NT2/D1 (cell line): ENCODE results near the gene CD7.

Experiments
- DNase-seq: peaks from one replicate; pipeline ENCODE4 v3.0.0-alpha.2; 2011; ENCODE audit warnings: low read depth, low spot score
- H3K27me3 ChIP-seq: 2 replicates; pipeline ENCODE4 v1.6.0; 2011; ENCODE audit warnings: mild to moderate bottlenecking; ENCODE audit not compliant: insufficient read length, insufficient read depth
- H3K36me3 ChIP-seq: 2 replicates; pipeline ENCODE4 v1.6.1; 2011; ENCODE audit warnings: mild to moderate bottlenecking, low read length, mixed read lengths; ENCODE audit not compliant: insufficient read depth, insufficient read length
- H3K4me1 ChIP-seq: 2 replicates; pipeline ENCODE4 v1.5.1; 2011; ENCODE audit not compliant: insufficient read depth, insufficient read length
- H3K4me3 ChIP-seq: 2 replicates; pipeline ENCODE4 v1.5.1; 2011; ENCODE audit warnings: low read depth; ENCODE audit not compliant: insufficient read length
- H3K9ac ChIP-seq: 2 replicates; pipeline ENCODE4 v1.6.0; 2011; ENCODE audit warnings: low read depth; ENCODE audit not compliant: insufficient read length
- H3K9me3 ChIP-seq: 2 replicates; pipeline ENCODE4 v1.5.1; 2011; ENCODE audit warnings: mild to moderate bottlenecking, low read length; ENCODE audit not compliant: insufficient read depth
- SUZ12 ChIP-seq: IDR thresholded peaks from 2 replicates; pipeline ENCODE4 v1.6.1; 2011; ENCODE audit not compliant: insufficient read length, insufficient read depth; ENCODE audit errors: extremely low read depth
- YY1 ChIP-seq: IDR thresholded peaks from 2 replicates; pipeline ENCODE4 v1.6.1; 2011; ENCODE audit not compliant: insufficient read length, insufficient read depth
- ZNF274 ChIP-seq: IDR thresholded peaks from 2 replicates; pipeline ENCODE4 v1.6.1; 2011; ENCODE audit warnings: mild to moderate bottlenecking, low read depth, low read length

The CD7 gene

DNA sequence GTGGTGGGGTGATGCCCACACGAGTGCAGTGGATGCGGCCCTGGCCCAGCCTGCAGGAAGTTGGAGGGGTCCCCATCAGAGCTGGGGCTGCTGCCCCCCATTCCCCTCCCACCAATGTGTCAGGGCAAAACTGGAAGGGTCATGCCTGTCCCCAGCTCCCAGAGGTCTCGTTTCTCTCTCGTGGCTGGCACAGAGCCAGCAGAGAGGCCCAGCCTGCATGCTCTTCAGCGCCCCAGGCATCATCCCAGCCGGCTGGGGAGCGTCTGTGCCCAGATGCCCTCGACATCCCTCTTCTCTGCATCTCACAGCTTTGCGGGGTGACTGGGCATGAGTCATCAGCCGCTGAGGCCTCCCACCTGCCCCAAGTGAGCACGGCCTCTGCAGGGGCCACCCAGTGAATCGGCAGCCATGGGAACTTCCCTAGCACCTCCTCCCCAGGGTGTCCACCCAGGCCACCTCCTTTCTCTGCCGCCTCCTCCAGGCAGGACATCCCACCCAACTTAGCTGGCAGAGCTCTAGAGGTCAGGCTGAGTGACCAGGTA, 34.1 kb downstream of the CD7 start:
- Histone ChIP-seq H3K36me3 (no peaks in the 10 kb centered on the region), H3K9me3 (peaks cover 8% of the 10 kb centered on the region; the same call in 1 of the 2 replicates), H3K27me3 (no peaks in the 10 kb centered on the region), H3K4me3 (no peak overlapping the region), H3K4me1 (peaks cover 25% of the 10 kb centered on the region), H3K9ac (no peak overlapping the region)
- no peak for DNase-seq
- TF ChIP-seq SUZ12 (no peak), ZNF274 (no peak), YY1 (no peak)

GRCh38 chr17:82282239-82283207, 34.9 kb downstream of the CD7 start:
- peaks cover 32% of the 10 kb centered on the region for H3K4me1 ChIP-seq
- no peaks in the 10 kb centered on the region for H3K36me3 ChIP-seq
- H3K9ac ChIP-seq: no peak overlapping the region
- H3K27me3 ChIP-seq: no peaks in the 10 kb centered on the region
- no peak for DNase-seq
- TF ChIP-seq SUZ12 (no peak), YY1 (no peak), ZNF274 (no peak)
- peaks cover 6% of the 10 kb centered on the region; the same call in 1 of the 2 replicates for H3K9me3 ChIP-seq
- no peak overlapping the region for H3K4me3 ChIP-seq

GRCh38 chr17:82281502-82282238, 35.7 kb downstream of the CD7 start:
- Histone ChIP-seq H3K4me3 (no peak overlapping the region), H3K36me3 (no peaks in the 10 kb centered on the region), H3K9me3 (no peaks in the 10 kb centered on the region), H3K27me3 (no peaks in the 10 kb centered on the region), H3K9ac (no peak overlapping the region), H3K4me1 (peaks cover 39% of the 10 kb centered on the region)
- TF ChIP-seq SUZ12 (no peak), ZNF274 (no peak), YY1 (no peak)
- DNase-seq: no peak

DNA sequence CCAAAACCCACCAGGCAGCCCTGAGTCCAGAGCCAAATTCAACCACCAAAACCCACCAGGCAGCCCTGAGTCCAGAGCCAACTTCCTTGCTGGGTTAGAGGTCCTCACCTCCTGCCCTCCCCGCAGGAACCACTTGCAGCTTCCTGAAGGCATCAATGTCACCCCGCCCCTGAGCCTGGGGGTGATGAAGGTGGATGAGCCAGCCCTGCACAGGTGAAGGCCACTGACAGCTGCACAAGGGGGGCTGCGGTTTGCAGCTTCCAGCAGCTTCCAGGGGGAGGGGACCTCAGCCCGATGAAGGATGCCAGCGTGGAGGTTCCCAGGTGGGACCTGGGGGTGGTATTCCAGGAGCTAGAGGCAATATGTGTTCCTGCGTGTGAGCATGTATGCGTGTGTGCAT, 36.3 kb downstream of the CD7 start:
- Histone ChIP-seq H3K4me3 (no peak overlapping the region), H3K9me3 (no peaks in the 10 kb centered on the region), H3K9ac (no peak overlapping the region), H3K4me1 (peaks cover 39% of the 10 kb centered on the region), H3K27me3 (no peaks in the 10 kb centered on the region), H3K36me3 (no peaks in the 10 kb centered on the region)
- no peak for DNase-seq
- no peak for TF ChIP-seq YY1
- TF ChIP-seq SUZ12: no peak
- no peak for TF ChIP-seq ZNF274

DNA sequence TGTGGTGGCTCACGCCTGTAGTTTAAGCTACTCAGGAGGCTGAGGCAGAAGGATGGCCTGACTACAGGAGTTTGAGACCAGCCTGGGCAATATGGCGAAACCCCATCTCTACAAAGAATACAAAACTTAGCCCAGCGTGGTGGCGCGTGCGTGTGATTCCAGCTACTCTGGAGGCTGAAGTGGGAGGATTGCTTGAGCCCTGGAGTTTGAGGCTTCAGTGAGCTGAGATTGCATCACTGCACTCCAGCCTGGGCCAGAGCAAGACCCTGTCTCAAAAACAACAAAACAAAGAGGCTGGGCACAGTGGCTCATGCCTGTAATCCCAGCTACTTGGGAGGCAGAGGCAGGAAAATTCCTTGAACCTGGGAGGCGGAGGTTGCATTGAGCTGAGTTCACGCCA, 36.9 kb downstream of the CD7 start:
- no peaks in the 10 kb centered on the region for H3K9me3 ChIP-seq
- no peak overlapping the region for H3K4me3 ChIP-seq
- H3K4me1 ChIP-seq: peaks cover 39% of the 10 kb centered on the region
- no peak for DNase-seq
- no peaks in the 10 kb centered on the region for H3K27me3 ChIP-seq
- TF ChIP-seq SUZ12 (no peak), YY1 (no peak), ZNF274 (no peak)
- no peaks in the 10 kb centered on the region for H3K36me3 ChIP-seq
- no peak overlapping the region for H3K9ac ChIP-seq

- no peaks in the 10 kb centered on the region for H3K9me3 ChIP-seq
- no peak overlapping the region for H3K9ac ChIP-seq
- no peak for DNase-seq
- H3K27me3 ChIP-seq: no peaks in the 10 kb centered on the region
- H3K36me3 ChIP-seq: no peaks in the 10 kb centered on the region
- TF ChIP-seq SUZ12 (no peak), ZNF274 (no peak), YY1 (no peak)
- H3K4me1 ChIP-seq: peaks cover 39% of the 10 kb centered on the region
- H3K4me3 ChIP-seq: no peak overlapping the region
Measured at GRCh38 chr17:82278786-82279391, 38.5 kb downstream of the CD7 start.
